Endothelial cell (in vitro differentiated cells): Measurements from ENCODE around the gene YJEFN3. TPM values are rescaled to one million over a fixed set of nuclear protein-coding genes. Genes with fewer than 3 reads are reported as not detected.

Experiments used
- DNase-seq: peaks from one replicate; pipeline ENCODE4 v3.0.0; 2021; ENCODE audit warnings: low spot score
- H3K27ac Mint-ChIP-seq: one replicate; pipeline ENCODE4 v1.8.0; 2021; ENCODE audit warnings: mixed read lengths, inconsistent platforms; ENCODE audit not compliant: unreplicated experiment
- H3K27me3 Mint-ChIP-seq: one replicate; pipeline ENCODE4 v1.8.0; 2021; ENCODE audit warnings: mild to moderate bottlenecking, moderate library complexity, mixed read lengths, inconsistent platforms; ENCODE audit not compliant: unreplicated experiment
- H3K36me3 Mint-ChIP-seq: one replicate; pipeline ENCODE4 v1.8.0; 2021; ENCODE audit warnings: mild to moderate bottlenecking, low read depth, mixed read lengths, inconsistent platforms; ENCODE audit not compliant: unreplicated experiment
- H3K4me1 Mint-ChIP-seq: one replicate; pipeline ENCODE4 v1.8.0; 2021; ENCODE audit warnings: mild to moderate bottlenecking, mixed read lengths, inconsistent platforms; ENCODE audit not compliant: unreplicated experiment
- H3K4me3 Mint-ChIP-seq: one replicate; pipeline ENCODE4 v1.8.0; 2021; ENCODE audit warnings: mild to moderate bottlenecking, mixed read lengths, inconsistent platforms; ENCODE audit not compliant: unreplicated experiment
- H3K9me3 Mint-ChIP-seq: one replicate; pipeline ENCODE4 v1.8.0; 2021; ENCODE audit warnings: mixed read lengths, inconsistent platforms; ENCODE audit not compliant: unreplicated experiment
- long read RNA-seq: library from polyadenylated mRNA; unstranded; transcript quantifications from one replicate; pipeline ENCODE4 v2.0.0, GENCODE V29; 2020; ENCODE audit not compliant: unreplicated experiment
- total RNA-seq: library from RNA; stranded (reverse); fragmentation: NEBNext Ultra II Directional; extraction: Animal tissue kit (Norgen Biotek cat#: 25700); gene quantifications from one replicate; pipeline ENCODE4 v1.2.1, GENCODE V29; 2021; ENCODE audit not compliant: unreplicated experiment
- TF ChIP-seq, protein P1 (sequence below): fragments of 200-600 bp; sonication (generic); IDR thresholded peaks from one replicate; pipeline ENCODE4 v1.5.0; 2021; ENCODE audit warnings: antibody characterized with exemption; ENCODE audit not compliant: unreplicated experiment

The YJEFN3 gene, protein sequence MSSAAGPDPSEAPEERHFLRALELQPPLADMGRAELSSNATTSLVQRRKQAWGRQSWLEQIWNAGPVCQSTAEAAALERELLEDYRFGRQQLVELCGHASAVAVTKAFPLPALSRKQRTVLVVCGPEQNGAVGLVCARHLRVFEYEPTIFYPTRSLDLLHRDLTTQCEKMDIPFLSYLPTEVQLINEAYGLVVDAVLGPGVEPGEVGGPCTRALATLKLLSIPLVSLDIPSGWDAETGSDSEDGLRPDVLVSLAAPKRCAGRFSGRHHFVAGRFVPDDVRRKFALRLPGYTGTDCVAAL
- total RNA-seq = 5.2 TPM
- long read RNA-seq = 0 reads

DNA sequence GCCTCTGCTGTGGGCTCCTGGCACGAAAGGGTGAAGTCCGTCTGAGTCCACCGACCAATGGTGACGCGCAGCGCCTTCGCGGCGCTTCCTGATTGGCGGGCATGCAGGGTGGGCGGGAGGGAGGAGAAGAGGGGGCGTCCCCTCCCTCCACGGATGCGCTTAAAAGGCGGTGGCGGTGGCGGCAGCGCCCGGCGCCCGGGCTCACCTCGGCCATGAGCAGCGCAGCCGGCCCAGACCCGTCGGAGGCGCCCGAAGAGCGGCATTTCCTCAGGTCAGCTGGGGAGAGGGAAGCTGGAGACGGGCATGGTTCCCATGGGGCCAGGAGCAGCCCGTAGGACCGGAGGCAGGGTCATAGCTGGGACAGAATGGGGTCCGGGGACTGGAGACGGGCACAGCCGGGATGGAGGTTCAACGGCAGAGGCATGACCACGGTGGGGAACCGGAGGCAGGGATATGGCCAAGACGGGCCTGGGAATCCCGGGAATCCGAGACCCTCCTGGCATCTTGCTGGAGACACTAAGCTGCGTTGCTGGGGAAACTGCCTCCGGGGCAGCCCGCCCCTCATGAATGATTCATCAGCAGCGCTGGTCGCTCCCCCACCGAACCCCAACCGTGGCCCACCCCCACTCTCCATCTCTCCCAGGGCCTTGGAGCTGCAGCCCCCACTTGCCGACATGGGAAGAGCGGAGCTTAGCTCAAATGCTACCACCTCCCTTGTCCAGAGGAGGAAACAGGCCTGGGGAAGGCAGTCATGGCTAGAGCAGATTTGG, at the start of gene YJEFN3:
YJEFN3 (plus strand) TSS at position 191 of the 770 bp plus-strand sequence; CDS start at position 213, 22 bp downstream.
- TF ChIP-seq, protein P1, sequence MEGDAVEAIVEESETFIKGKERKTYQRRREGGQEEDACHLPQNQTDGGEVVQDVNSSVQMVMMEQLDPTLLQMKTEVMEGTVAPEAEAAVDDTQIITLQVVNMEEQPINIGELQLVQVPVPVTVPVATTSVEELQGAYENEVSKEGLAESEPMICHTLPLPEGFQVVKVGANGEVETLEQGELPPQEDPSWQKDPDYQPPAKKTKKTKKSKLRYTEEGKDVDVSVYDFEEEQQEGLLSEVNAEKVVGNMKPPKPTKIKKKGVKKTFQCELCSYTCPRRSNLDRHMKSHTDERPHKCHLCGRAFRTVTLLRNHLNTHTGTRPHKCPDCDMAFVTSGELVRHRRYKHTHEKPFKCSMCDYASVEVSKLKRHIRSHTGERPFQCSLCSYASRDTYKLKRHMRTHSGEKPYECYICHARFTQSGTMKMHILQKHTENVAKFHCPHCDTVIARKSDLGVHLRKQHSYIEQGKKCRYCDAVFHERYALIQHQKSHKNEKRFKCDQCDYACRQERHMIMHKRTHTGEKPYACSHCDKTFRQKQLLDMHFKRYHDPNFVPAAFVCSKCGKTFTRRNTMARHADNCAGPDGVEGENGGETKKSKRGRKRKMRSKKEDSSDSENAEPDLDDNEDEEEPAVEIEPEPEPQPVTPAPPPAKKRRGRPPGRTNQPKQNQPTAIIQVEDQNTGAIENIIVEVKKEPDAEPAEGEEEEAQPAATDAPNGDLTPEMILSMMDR = no peak
- Mint-ChIP-seq H3K36me3 (peaks cover 4% of the 10 kb centered on the region), H3K4me3 (peak within 1 kb of the TSS; percentile 56), H3K27ac (no peak within 1 kb of the TSS), H3K9me3 (no peaks in the 10 kb centered on the region), H3K4me1 (peaks cover 2% of the 10 kb centered on the region), H3K27me3 (peaks cover 10% of the 10 kb centered on the region)
- DNase-seq = no peak

DNA sequence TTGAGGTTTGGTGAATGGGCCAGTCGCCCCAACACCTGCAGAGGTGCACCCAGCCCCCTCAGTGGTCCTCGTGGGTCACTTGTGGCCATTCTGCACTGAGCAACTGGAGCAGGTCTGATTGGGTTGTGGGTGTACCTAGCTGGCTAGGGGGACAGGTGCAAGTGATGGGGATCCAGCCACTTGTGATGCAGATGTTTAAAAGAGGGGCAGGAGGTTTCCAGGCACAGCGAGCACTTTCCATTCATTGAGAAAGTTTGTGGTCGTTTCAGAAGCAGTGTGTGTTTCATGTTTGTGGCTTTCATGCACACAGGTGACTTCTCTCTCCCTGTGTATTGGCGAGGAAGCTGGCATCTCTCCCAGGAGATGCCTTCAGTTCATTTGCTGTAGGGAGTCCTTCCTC, 48.0 kb upstream of the YJEFN3 start:
- Mint-ChIP-seq H3K4me3 (no peak overlapping the region), H3K9me3 (no peaks in the 10 kb centered on the region), H3K27me3 (peaks cover 12% of the 10 kb centered on the region), H3K4me1 (peaks cover 14% of the 10 kb centered on the region), H3K36me3 (peaks cover 7% of the 10 kb centered on the region), H3K27ac (no peak overlapping the region)
- TF ChIP-seq, protein P1 = no peak
- no peak for DNase-seq

DNA sequence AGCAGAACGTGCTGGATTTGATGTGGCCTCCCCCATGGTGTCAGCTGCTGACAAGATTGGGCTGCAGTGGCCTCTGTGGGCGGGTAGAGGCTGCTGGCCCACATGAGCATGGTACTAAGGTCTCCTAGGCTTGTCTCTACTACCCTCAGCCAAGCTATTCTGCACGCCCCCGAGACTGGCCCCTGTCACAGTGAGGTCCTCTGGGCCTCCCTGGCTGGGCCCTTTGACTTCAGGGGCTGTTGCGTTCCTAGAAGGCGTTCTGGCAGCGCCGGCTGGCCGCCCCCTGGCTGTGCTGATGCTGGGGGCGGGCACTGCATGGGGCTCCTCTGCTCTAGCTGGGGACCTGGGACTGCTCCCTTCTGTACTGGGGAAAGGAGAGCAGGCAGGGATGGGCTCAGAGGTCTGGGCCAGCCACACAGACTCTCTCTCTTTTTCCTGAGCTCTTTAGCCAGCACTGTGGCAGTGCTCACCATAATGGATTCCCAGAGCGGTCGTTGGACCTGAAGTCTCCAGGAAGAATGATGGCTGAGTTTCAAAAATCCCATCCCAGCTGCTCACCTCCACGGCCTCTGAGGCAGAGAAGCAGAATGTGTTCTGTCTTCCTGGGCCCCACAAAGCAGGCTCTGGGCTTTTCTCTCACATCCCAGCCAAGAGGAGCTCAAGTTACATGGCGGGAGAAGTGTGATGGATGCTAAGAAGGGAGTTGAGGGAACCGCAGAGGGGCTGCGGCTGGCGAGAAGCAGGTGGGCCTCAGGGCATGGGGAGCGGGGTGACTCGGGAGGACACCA, 45.7 kb upstream of the YJEFN3 start:
- H3K27me3 Mint-ChIP-seq = peaks cover 3% of the 10 kb centered on the region
- DNase-seq = no peak
- no peak overlapping the region for H3K4me3 Mint-ChIP-seq
- no peaks in the 10 kb centered on the region for H3K9me3 Mint-ChIP-seq
- peaks cover 6% of the 10 kb centered on the region for H3K36me3 Mint-ChIP-seq
- H3K27ac Mint-ChIP-seq = peak overlapping the region; percentile 39
- TF ChIP-seq, protein P1 = no peak
- peaks cover 6% of the 10 kb centered on the region for H3K4me1 Mint-ChIP-seq

DNA sequence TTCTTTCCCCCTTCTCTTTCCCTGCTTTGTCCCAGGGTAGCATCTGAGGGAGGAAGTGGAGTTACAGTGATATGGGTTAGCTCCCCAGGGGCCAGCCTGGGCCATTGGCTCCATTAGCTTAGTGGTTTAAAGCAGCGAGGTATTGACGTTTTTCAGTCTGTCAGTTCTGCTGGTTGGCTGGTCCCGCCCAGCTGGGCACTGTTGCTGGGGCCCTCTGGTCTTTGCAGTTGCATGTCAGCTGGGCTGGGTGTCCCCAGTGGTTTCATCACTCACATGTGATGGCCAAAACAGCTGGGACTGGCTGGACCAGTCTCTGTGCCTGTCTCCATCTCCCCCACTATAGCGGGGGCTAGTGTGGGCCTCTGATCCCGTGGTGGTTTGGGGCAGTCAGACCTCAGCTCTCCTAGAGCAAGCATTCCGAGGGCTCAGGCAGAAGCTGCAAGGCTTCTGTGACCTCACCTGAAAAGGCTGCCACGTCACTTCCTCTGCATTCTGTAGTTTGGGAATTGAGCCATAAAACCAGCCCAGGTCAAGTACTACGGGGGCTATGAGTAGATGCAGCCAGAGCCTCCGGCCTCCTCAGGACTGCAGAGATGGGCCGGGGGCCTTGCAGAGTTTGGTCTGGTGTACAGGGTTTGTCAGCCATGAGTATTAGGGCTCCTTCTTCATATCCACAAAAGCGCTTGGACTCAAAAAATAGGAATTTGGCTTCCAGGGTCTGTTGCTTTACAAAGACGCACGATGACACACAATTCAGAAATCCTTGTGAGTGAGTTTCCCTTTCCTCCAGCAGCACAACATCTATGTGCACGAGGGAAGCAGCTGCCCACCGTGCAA, 43.3 kb upstream of the YJEFN3 start:
- H3K9me3 Mint-ChIP-seq = no peaks in the 10 kb centered on the region
- peaks cover 5% of the 10 kb centered on the region for H3K27me3 Mint-ChIP-seq
- peaks cover 23% of the 10 kb centered on the region for H3K4me1 Mint-ChIP-seq
- no peak for DNase-seq
- H3K36me3 Mint-ChIP-seq = peaks cover 6% of the 10 kb centered on the region
- no peak overlapping the region for H3K4me3 Mint-ChIP-seq
- peak overlapping the region; percentile 67 for H3K27ac Mint-ChIP-seq
- TF ChIP-seq, protein P1 = no peak
